GM18873 (cell line): ENCODE results near the gene PIK3R6.

Experiments used
- ATAC-seq: cut with Tn5 transposase; IDR thresholded peaks from one replicate; pipeline ENCODE4 v1.9.1; 2021; ENCODE audit warnings: mild to moderate bottlenecking, moderate library complexity, moderate number of reproducible peaks; ENCODE audit not compliant: unreplicated experiment, low FRiP score

Gene PIK3R6

DNA sequence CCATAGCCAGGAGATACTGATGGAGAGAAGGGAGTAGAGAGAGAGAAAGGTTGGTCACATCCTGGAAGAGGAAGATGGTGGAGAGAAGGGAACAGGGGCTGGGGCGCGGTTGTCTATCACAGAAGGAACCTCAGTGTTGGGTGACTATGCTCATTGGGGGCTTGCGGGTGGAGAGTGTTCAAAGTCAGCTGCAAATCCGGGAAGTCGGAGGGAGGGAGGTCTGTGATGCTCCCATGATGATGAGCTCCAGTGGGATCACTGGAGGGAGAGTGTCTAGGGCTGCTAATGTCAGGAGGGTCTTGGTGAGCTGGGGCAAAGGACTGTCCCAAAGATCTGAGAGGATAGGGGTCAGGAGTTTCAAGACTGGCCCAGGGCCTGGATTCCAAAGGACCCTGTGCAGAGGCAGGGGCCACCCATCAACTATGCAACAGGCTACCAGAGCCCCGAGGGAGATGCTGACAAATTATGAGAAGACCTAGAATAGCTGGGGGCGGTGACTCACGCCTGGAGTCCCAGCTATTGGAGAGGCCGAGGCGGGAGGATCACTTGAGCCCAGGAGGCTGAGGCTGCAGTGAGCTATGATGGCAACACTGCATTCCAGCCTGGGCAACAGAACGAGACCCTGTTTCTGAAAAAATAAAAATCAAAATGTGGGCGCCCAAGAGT is 111.8 kb downstream of the PIK3R6 start:
- ATAC-seq: no peak

- no peak for ATAC-seq
Measured at GRCh38 chr17:8754890-8755289, 112.6 kb downstream of the PIK3R6 start.

GRCh38 chr17:8753976-8754440 is 113.5 kb downstream of the PIK3R6 start:
- ATAC-seq: no peak

DNA sequence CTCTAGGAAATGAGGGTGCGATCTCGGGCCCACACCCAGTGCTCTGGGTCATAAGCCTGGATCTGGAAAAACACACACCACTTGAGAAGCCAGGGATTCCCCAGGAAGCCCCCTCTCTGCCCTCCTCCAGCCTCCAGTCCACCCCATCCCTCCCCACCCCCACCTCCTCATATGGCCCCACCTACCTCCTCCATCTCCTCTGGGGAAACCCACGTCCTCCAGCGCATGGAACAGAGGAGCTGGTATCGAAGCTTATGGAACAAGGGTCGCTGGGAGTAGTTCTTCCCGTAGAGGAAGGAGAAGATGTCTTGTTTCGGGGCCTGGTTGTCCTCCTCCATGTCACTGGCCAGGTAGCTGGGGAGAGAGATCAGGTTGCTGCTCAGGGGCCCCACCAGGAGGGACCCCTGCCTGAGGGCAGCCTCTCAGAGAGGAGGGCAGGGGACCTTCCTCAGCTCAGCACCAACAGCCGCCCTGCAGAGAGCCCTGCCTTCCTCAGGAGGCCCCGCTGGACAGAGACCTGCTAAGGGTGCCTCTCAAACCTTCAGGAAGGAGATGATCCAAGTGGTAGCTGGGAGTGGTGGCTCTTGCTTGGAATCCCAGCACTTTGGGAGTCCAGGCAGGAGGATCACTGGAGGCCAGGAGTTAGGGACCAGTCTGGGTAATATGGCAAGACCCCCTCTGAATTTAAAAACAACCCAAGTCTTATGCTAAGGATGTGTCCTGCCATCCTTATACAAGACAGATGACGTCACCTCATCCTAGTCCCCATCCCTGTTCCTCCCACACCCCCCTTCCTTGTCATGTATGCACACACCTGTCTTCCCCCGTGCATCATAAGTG is 114.1 kb downstream of the PIK3R6 start:
- ATAC-seq: no peak
